Measurements from ENCODE around the gene SEC14L5.
"Not testable (repeated sequence)": the region's sequence is repeated elsewhere in the genome, so short reads cannot be mapped to it uniquely, and the experiment has no call there.

SEC14L5 gene

DNA sequence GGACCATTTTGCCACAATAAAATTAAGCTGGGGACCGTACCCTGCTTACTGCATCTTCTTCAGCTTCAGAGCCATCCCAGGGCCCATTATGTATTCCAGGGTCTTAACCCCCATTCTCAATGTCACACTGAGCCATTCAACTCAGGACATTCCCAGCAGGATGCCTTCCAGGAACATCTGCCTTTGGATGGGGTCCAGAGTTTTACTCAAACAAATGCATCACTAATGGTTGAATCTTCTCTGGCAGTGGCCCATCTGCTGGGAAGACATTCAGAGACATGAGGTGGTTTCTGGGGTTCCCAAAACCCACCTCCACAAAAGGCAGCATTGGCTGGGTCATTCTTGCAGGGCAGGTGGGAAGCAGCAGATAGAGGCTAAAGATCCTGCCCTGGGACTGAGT is 3.4 kb upstream of the SEC14L5 start:
- no peak for DNase-seq (ENCODE audit: low spot score)

DNA sequence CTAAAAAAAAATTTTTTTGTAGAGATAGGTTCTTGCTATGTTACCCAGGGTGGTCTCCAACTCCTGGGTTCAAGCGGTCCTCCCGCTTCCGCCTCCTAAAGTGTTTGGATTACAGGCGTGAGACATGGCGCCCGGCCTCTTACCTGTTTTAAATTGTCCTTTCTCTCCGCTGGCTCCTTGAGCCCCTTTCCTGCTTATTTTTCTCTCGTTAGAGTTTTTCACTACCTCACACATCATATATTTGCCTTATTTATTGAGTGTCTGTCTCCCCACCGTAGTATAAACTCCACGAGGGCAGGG is 760 bp upstream of the SEC14L5 start:
- DNase-seq (ENCODE audit: low spot score), result no peak

DNA sequence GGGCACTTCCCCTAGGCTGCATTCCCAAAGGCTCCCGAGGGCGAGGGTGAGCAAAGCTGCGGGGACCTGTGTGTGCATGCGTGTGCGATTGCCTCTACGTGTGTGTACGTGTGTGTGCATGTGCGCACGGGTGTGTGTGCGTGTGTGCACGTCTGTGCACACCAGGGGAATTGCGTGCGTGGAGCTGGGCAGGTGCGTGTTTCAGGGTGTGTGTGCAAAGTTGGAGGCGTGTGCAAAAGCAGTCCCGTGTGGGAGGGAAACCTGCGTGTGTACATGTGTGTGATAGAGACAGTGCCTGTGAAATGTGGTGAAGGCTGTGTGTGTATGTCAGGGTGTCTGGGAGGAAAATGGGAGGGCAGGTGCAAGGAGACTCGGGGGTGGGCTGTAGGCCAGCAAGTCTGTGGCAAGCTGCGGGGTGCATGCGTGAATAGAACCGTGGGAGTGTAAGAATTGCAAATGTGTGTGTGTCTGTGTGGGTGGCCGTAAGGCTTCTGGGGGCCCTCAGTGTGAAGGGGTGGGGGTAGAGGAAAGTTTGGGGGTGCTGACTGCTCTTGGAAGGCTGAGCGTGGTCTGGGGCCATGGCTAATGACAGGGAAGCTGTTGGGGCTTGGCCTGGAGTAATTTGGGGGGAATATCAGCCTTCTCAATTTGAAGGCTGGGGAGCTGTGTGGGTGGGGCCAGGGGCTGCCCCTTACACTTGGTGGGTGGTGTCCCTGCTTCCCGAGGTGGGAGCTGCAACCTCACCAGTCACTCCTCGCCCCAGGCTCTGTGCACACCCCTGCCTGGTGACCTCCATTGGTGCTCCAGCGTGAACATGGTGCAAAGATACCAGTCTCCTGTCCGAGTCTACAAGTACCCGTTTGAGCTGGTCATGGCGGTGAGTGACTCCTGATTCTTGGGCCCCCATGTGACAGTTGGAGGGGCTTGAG is 644 bp downstream of the SEC14L5 start:
- no peak for DNase-seq (ENCODE audit: low spot score)

DNA sequence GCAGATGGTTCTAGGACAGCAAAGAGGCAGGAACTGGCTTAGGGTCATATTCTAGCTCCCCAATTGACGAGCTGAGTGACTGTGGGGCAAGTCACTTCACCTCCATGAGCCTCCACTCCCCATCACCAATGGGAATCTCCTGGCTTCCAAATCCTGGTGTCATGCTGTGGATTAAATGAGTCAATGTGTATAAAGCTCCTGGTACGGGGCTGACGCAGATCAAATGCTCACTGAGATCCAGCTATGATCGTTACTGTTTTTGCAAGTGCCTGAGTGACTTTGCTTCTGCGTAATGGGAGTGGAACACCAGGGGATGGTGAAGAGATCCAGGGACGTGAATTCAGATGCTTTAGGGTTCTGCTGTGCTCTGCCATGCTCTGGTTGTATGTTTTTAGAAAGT is 2.4 kb downstream of the SEC14L5 start:
- DNase-seq (ENCODE audit: low spot score), result no peak

DNA sequence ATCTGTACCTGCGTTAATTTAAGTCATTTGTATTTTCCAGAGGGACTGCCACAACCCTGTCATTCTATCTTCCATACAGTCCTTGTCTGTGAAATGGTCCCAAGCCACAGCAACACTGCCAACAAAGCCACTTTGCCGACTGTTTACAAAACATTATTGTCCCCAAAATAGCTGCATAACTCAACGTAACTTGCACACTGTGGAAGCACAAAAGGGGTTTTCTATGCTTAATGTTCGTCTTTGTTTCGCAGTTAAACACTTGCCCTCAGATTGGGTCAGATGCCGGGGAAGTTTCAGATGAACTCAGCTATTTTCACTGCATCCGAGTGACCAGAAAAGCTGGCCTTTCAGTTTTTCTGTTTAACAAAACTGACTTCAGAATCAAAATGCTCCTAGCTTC is 4.6 kb downstream of the SEC14L5 start:
- no peak for DNase-seq (ENCODE audit: low spot score)

DNA sequence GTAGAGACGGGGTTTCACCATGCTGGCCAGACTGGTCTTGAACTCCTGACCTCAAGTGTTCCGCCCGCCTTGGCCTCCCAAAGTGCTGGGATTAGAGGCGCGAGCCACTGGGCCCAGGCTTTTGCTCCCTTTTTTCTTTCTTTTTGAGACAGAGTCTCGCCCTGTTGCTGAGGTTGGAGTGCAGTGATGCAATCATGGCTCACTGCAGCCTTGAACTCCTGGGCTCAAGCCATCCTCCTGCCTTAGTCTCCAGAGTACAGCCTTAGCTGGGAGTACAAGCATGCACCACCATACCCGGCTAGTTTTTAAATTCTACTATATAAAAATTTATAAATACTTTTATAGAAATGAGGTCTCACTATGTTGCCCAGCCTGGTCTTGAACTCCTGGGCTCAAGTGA is 5.4 kb downstream of the SEC14L5 start:
- DNase-seq (ENCODE audit: low spot score), result not testable (repeated sequence)

DNA sequence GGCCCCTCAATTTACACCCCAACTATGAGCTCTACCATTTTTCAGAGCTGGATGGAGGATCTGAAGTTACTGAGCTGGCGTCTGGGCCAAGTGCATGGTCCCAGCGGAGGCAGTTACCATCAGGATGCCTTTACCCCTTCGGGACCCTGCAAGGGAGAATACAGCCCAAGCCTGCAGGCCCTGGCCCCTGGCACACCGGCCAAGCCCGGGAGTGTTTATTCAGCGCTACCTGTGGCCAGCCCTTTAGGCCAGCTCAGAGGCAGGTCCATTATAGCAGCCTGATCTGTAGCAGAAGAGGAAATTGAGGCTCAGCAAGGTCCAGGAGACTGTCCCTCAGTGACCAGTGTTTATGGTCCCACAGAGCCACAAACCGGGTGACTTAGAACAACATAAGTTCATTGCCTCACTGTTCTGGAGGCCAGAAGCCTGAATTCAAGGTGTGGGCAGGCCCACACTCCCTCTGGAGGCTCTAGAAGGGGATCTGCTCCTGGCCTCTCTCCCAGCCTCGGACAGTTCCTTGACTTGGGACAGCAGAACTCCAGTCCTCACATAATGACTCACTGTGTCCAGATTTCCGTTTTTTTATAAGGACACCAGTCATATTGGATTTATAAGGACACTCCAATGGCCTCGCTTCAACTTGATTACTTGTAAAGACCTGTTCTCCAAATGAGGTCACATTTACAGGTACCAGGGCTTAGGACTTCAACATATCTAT is 8.8 kb downstream of the SEC14L5 start:
- no peak for DNase-seq (ENCODE audit: low spot score)

DNA sequence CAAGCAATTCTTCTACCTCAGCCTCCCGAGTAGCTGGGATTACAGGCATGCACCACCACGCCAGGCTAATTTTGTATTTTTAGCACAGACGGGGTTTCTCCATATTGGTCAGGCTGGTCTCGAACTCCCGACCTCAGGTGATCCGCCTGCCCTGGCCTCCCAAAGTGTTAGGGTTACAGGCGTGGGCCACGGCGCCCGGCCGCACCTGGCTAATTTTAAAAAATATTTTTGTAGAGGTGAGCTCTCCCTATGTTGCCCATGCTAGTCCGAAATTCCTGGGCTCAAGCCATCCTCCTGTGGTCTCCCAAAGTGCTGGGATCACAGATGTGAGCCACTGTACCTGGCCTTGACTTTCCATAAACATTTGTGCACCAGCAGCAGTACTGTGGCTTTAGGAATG is 10.1 kb downstream of the SEC14L5 start:
- DNase-seq (ENCODE audit: low spot score), result not testable (repeated sequence)

DNA sequence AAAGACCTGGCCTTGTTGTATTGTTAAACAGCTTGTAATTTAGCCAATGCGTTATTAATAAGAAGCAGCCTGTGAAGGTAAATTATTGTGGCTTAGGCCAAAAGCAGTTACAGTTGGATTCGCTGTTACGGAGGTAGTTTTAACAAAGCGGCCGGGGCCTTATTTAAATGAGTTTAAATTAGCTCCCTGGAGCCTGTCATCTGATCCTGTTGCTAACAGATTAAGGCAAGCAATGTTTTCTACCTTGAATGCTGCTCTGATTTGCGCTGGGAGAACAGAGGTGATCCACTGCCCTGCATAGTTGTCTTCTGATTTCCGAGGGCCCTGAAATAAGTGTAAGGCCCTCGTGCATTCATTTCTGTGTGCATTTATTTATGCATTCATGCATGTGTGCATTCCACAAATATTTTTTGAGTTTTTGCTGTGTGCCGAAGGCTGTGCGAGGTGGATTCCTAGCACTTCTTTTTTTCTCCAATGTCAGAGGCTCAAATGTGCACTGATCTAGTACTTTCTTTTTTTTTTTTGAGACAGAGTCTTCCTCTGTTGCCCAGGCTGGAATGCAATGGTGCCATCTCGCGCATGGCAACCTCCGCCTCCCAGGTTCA is 10.9 kb downstream of the SEC14L5 start:
- DNase-seq (ENCODE audit: low spot score), result no peak

DNA sequence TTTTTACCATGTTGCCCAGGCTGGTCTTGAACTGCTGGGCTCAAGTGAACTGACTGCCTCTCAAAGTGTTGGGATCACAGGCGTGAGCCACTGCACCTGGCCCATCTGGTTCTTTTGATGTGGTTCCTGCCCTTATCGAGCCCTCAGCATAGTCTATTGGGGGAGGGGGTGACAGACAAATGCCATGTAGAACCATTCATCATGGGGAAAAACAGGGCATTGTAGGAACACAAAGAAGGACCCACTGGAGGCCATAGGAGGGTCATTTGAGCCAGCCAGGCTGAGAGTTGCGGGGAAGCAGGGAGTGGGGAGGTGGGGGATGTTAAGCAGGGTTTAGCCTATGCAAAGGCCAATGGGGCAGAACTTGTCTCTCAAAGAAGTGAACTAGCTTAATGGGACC is 11.9 kb downstream of the SEC14L5 start:
- no peak for DNase-seq (ENCODE audit: low spot score)

DNA sequence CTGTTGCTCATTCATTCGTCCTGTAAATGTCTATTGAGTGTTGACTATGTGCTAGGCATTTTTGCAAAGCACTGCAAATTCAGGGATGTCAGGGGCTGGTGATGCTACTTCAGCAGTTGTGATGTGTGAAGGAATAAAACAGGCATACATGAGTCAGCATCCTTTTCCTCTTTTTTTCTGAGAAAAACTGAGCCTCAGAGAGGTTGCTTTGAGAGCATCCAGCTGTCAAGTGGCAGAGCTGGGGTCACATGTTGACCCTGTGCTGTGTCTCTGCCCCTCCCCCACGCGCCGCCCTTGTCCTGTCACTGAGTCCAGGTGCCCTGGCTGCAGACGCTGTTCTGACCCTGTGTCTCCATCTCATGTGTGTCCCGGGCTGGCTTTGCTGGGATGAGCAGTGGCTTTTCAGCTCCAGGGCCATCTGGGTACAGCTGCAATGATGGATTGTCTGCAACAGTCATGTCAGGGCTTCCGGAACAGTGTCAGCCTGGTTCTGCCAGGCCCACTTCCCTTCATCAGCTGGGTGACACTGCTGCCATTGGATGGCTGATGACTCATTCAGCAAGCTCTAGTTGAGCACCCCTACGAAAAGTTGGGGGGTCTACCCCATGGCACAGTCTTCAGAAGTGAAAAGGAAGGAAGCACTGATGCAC is 14.9 kb downstream of the SEC14L5 start:
- no peak for DNase-seq (ENCODE audit: low spot score)

DNA sequence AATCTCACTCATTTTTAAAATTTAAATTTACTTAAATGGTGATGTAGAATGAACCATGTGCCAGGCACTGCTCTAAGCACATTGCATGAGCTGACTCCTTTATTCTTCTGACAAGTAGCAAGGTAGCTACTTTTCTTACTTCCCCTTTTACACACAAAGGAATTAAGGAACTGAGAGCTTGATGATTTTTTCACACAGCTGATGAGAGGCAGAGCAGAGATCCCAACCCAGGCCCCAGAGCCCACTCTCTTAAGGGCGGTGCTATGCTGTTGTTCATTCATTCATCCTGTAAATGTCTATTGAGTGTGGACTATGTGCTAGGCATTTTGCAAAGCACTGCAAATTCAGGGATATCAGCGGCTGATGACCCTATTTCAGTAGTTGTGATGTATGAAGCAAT is 17.9 kb downstream of the SEC14L5 start:
- DNase-seq (ENCODE audit: low spot score), result no peak

DNA sequence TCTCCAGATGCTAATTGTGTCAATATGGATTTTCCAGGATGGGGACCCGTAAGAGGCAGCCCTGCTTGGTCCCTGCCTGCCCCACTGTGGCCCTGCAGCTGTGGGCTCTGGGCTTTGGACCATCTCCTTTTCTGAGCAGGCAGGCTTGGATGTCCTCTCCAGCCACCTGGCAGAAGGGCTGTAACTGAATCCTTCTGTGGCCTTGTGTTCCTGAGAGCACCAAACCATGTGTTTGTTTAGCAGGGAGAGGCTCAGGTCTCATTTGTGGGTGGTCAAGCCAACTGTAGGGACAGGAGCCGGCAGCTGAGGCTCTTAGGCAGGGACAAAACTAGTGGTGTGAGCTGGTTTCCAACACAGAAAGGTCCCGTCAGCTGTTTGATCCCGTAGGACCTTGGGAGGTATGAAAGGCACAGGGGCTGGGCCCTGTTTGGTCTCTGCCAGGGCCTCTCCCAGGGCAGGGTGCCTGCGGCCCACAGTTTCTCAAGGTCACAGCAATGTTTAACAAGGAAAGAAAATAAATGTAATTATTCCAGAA is 18.5 kb downstream of the SEC14L5 start:
- DNase-seq (ENCODE audit: low spot score), result no peak

DNA sequence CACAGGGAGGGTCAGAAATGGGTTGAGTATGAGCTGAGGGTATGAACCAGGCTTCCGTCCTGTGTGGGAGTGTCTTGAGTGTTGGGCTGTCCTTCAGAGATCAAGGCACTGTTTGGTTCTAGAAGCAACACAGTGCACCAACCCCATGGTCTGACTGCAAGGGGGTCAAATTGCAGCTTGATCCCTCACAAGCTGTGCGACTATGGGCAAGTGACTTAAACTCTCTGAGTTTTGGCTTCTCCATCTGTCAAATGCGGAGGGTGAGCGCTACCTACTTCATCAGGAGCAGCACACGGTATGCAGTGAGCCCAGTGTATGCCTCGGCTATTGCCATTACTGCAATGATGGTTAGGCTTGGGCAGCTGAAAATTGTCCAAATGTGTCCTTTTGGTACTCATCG is 21.0 kb downstream of the SEC14L5 start:
- no peak for DNase-seq (ENCODE audit: low spot score)

DNA sequence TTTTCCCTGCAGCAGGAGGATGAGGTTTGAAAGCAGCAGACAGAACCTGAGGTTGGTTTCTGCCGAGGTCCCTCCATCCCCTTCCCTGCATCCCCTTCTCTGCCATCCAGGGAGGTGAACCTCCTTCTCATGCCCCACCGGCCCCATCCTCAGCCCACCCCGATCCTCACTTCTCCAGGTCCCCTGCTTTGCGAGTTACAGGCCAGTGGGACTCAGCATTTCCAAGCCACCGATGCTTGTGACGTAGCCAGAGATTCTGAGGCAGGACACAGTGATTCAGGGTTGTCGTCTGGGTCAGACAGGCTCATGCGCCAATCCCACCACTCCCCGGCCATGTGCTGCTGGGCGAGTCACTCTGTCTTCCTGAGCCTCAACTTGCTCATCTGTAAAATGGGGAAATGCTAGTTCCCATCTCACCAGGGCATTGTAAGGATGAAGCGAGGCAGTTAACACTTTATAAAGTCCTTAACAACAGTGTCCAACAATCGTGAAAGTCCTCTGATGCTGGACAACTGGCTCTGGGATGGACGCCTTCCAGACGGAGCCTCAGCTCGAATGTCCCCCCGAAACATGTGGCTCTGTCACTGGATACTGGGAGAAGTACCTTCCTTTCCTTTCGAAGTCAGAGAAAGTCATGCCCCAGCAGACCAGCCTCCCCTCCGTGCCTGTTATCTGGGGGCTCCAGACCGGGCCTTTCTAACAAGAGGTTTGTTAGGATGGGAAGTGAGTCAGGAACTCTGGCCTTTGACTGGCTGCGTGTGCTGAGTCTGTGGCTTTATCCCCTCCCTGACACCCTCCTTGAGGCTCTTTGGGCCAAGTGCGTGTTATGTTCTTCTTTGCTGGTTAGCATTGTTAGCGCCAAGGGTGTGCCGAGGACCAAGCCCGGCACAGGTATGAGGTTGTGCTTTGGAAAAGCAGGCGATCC is 21.9 kb downstream of the SEC14L5 start:
- no peak for DNase-seq (ENCODE audit: low spot score)

DNA sequence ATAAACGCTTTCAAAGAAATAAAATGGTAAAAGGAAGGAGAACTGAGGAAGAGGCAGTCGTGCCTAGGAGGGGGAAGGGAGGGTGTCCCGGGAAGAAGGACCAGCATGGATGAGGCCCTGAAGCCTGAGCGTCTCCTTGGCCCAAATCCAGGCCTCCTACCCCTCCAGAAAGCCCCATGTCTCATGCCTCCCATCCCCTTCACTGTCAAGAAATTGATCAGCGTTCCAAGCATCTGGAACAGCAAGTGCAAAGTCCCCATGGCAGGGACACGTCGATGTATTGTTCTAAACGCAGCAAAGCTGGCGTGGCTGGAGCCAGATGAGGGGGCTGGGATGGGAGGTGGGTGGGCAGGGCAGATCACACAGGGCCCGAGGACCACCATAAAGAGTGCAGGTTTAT is 22.6 kb downstream of the SEC14L5 start:
- DNase-seq (ENCODE audit: low spot score), result no peak

DNA sequence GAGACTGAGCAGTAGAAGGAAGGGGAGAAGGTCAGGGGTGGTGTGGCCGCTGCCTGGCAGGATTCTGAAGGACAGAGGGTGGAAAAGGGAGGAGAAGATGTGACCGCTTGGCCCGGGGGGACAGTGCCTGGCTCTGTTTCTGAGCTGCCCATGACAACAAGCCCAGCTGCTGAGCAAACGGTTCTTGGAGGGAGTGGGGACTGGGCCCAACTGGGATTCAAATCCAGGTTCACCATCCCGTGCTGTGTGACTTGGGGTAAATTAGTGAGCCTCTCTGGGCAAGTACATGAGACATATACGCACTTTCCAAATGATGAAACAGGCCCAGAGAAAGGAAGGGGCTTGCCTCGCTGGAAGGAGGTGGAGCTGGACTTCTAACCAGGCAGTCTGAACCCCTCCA is 23.3 kb downstream of the SEC14L5 start:
- DNase-seq (ENCODE audit: low spot score), result no peak

DNA sequence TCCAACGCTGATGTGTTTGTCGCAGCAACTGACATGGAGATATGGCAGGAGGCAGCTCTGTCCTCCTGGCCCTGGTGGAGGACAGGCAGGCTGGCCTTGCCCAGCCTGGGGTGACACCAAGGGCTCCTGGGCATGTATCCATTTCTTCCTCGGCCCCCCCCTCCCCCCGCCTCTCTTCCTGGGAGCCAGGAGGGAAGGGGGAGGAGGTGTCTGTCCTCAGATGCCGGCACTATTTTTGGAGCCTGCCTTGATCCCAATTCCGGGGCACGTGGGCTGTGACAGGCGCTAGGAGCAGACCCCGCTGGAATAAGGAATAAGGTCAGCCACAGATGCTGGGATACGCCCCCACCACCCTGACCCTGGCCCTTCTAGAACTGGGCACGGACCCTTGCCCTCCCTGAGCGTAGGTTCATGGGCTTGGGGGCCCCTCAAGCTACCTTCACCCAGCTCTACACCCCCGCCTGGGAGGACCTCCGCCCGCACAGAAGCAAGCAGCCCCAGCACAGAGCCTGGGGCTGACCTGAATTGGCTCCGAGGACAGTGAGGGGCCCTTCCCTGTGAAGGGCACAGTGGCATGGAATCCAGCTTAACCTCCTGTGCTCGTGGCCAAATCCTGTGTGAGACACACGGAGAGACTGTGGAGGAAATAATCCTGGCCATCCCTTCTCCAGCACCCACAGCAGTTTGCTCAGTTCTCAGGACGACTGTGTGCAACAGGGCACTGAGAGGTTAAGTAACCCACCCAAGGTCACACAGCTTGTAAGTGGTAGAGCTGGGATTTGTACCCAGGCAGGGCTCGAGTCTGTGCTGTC is 24.1 kb downstream of the SEC14L5 start:
- DNase-seq (ENCODE audit: low spot score), result no peak

DNA sequence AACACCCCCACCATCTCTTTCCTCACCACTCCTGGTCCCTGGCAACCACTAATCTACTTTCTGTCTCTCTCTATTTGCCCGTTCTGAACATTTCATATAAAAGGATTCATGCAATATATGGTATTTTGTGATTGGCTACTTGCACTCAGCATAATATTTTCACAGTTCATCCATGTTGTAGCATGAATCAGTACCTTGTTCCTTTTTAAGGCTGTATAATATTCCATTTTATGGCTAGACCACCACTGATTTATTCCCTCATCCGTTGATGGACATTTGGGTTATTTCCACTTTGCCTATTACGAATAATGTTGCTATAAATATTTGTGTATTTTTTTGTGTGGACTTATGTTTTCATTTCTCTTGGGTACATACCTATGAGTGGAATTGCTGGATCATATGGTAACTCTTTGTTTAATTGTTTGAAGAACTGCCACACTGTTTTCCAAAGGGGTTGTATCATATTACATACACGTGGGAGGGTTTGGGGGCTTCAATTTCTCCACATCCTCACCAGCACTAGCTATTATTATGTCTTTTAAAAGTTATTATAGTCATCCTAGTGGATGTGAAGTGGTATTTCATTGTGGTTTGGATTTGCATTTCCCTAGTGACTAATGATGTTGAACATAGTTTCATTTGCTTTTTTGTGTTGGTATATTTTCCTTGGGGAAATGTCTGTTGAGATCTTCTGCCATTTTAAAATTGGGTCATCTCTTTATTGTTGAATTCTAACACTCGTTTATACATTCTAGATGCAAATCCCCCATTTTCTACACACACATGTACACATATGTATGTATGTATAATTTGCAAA is 26.3 kb downstream of the SEC14L5 start:
- DNase-seq (ENCODE audit: low spot score), result no peak

DNA sequence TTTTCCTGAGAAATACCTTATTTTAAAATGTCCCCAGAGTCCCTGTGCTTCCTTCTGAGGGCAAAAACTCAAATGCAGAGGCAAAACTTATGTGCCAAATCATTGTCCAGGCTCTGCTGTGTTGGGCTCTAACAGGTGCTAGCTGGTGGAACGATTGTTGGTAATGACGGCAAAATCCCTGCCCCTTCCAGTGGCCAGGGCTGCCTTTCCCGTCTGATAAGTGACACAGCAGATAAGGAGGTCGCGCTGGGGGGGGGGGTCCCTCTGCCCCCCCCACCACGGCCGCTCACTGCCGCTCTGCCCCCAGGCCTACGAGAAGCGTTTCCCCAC is 29.1 kb downstream of the SEC14L5 start:
- DNase-seq (ENCODE audit: low spot score), result no peak
